Mucosa of descending colon (tissue), 3 donors: ENCODE data around the gene ASS1. TPM values are rescaled to one million over a fixed set of nuclear protein-coding genes. Genes with fewer than 3 reads are reported as not detected.

ENCODE experiments used
- ATAC-seq: fragments of 200-7000 bp; cut with Tn5 transposase; one replicate; pipeline ENCODE4 v1.9.1; 2020; ENCODE audit warnings: mild to moderate bottlenecking, moderate library complexity
- DNase-seq, 3 donors: peaks; one replicate each; pipeline ENCODE4 v3.0.0-alpha.2; 2020
- H3K36me3 ChIP-seq: fragments of 200-600 bp; one replicate; pipeline ENCODE4 v1.8.0; 2021; ENCODE audit warnings: low read depth, mild to moderate bottlenecking
- H3K4me1 ChIP-seq: fragments of 200-600 bp; one replicate; pipeline ENCODE4 v1.8.0; 2021; ENCODE audit warnings: low read depth, mild to moderate bottlenecking
- H3K4me3 ChIP-seq: fragments of 200-600 bp; one replicate; pipeline ENCODE4 v1.8.0; 2021; ENCODE audit warnings: mild to moderate bottlenecking
- H3K9me3 ChIP-seq: fragments of 200-600 bp; one replicate; pipeline ENCODE4 v1.8.0; 2021; ENCODE audit warnings: mild to moderate bottlenecking
- intact Hi-C, 2 donors: fragments of 100-400 bp; cut with DNase I in 1 of 2; cut with micrococcal nuclease in 1 of 2; formaldehyde crosslinking; loops; one replicate each; pipeline versions ENCODE4 v1.11.0 to v1.11.1; 2022; cut with DNase I, micrococcal nuclease
- long read RNA-seq, 2 donors: library from polyadenylated mRNA; unstranded; transcript quantifications; one replicate each; pipeline ENCODE4 v2.0.0, GENCODE V29; 2019 to 2021
- total RNA-seq, 3 donors: library from RNA; stranded (reverse); fragmentation: NEBNext Ultra II Directional in 2 of 3; extraction: Animal tissue kit (Norgen Biotek cat#: 25700) in 2 of 3; gene quantifications; one replicate each; pipeline versions ENCODE4 v1.2.1 to v1.2.4, GENCODE V29; 2021 to 2023
- TF ChIP-seq, protein P1 (sequence below): fragments of 200-600 bp; IDR thresholded peaks from one replicate; pipeline ENCODE4 v1.8.0; 2022; ENCODE audit warnings: antibody characterized with exemption, mild to moderate bottlenecking
- donor health status: DM: no; HTN: no; CAD: no; lungs with moderate emphysema.
- donor health status: DM: no; HTN: no; CAD: no.
- donor health status: DM: no; HTN: yes; CAD: no.

Gene ASS1
- total RNA-seq = 100 to 1,000 TPM; 221 to 410 (median 408) TPM
- long read RNA-seq, donor 1, transcript ASS1-203 (16 exons, 1,548 nt) = minor isoform, 11 of 356 reads
- long read RNA-seq, donor 1, transcript ASS1-201 (15 exons, 1,564 nt) = major isoform, 288 of 356 reads
- long read RNA-seq, donor 1, partial matches to known transcripts = 25 of 356 reads
- long read RNA-seq, donor 1, other reads (novel, unspliced or antisense) = 32 of 356 reads
- long read RNA-seq, donor 2, transcript ASS1-204 (16 exons, 1,973 nt) = minor isoform, 6 of 579 reads
- long read RNA-seq, donor 2, transcript ASS1-203 (16 exons, 1,548 nt) = minor isoform, 16 of 579 reads
- long read RNA-seq, donor 2, transcript ASS1-201 (15 exons, 1,564 nt) = major isoform, 496 of 579 reads
- long read RNA-seq, donor 2, partial matches to known transcripts = 33 of 579 reads
- long read RNA-seq, donor 2, other reads (novel, unspliced or antisense) = 28 of 579 reads

DNA sequence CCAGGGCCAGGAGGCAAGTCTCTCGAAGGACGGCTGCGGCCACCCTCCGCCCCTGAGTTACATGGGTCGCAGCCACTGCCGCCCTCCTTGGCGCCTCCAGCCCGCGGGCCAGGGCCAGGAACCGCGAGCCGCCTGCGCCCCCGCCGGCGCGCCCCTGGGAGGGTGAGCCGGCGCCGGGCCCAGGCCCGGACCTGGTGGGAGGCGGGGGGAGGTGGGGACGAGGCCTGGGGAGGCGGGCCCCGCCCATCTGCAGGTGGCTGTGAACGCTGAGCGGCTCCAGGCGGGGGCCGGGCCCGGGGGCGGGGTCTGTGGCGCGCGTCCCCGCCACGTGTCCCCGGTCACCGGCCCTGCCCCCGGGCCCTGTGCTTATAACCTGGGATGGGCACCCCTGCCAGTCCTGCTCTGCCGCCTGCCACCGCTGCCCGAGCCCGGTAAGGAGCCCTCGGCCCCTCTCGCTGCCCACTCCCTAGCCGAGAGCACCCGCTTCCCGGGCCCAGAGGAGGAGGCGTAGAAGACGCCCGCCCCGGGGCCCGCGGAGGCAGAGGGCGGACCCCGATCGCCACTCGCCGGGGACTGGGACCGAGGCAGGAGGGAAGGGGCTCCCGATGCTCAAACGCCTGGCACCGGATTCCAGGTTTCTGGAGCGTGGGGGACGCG, at the start of gene ASS1:
TSS of gene ASS1 (plus strand) at position 397 of the 657 bp plus-strand sequence. CDS start 7,268 bp downstream, outside the sequence.
- Histone ChIP-seq H3K4me1 (peaks cover 17% of the 10 kb centered on the region), H3K4me3 (peak within 1 kb of the TSS; percentile 44), H3K36me3 (no peaks in the 10 kb centered on the region), H3K9me3 (peaks cover 14% of the 10 kb centered on the region)
- DNase-seq (peak; percentile 89 to 93 (median 90)), ATAC-seq (peak; percentile 93)
- intact Hi-C loops = no loop called here
- TF ChIP-seq, protein P1, sequence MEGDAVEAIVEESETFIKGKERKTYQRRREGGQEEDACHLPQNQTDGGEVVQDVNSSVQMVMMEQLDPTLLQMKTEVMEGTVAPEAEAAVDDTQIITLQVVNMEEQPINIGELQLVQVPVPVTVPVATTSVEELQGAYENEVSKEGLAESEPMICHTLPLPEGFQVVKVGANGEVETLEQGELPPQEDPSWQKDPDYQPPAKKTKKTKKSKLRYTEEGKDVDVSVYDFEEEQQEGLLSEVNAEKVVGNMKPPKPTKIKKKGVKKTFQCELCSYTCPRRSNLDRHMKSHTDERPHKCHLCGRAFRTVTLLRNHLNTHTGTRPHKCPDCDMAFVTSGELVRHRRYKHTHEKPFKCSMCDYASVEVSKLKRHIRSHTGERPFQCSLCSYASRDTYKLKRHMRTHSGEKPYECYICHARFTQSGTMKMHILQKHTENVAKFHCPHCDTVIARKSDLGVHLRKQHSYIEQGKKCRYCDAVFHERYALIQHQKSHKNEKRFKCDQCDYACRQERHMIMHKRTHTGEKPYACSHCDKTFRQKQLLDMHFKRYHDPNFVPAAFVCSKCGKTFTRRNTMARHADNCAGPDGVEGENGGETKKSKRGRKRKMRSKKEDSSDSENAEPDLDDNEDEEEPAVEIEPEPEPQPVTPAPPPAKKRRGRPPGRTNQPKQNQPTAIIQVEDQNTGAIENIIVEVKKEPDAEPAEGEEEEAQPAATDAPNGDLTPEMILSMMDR = no peak

DNA sequence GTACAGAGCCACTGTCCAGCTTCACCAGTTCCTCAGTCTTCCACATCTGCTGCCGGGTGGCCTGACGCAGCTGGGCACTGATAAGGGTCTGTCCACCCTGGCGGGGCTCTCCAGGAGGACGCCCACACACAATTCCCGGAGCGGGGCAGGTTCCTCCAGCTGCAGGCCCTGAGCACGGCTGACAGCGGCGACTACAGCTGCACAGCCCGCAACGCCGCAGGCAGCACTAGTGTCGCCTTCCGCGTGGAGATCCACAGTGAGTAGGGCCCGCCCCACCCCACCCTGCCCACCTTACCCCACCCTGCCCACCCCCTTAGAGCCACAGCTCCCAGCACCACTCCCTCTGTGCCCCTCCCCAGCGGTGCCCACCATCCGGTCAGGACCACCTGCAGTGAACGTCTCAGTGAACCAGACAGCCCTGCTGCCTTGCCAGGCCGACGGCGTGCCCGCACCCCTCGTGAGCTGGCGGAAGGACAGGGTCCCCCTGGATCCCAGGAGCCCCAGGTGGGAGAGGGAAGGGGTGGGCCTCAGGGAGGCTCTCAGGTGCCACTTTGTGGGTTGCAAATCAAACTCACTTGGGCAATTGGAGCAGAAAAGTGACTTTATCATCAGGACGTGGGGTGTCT, 48.8 kb upstream of the ASS1 start:
- Histone ChIP-seq H3K4me1 (no peaks in the 10 kb centered on the region), H3K4me3 (no peak overlapping the region), H3K36me3 (no peaks in the 10 kb centered on the region), H3K9me3 (no peaks in the 10 kb centered on the region)
- ATAC-seq = no peak
- TF ChIP-seq, protein P1 = no peak
- intact Hi-C loops = loop anchor here in 1 of 2 donors (10.0 kb wide), 1 partner anchor 61 kb away; no protein-coding TSS in a partner anchor
- DNase-seq = no peak

DNA sequence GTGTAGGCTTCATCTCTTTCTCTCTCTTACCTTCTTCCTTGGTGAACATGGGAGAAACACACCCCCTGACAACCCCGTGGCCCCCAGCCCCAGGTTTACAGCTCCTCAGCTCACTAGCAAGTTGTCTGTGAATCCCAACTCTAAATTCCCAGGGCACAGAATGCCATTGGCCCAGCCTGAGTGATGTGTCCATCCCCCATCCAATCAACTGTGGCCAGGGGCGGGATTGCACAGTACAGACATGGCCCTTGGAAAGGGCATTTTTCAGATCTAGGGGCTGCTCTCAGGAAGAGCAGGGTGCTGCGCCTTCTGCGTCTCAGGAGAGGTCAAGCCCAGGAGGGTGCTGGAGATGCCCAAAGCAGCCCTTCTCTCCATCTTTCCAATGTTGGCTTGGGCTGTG, 48.2 kb upstream of the ASS1 start:
- TF ChIP-seq, protein P1 = no peak
- intact Hi-C loops = loop anchor here in 1 of 2 donors (10.0 kb wide), 1 partner anchor 62 kb away; no protein-coding TSS in a partner anchor
- Histone ChIP-seq H3K4me3 (no peak overlapping the region), H3K9me3 (no peaks in the 10 kb centered on the region), H3K4me1 (no peaks in the 10 kb centered on the region), H3K36me3 (no peaks in the 10 kb centered on the region)
- DNase-seq (no peak), ATAC-seq (no peak)

DNA sequence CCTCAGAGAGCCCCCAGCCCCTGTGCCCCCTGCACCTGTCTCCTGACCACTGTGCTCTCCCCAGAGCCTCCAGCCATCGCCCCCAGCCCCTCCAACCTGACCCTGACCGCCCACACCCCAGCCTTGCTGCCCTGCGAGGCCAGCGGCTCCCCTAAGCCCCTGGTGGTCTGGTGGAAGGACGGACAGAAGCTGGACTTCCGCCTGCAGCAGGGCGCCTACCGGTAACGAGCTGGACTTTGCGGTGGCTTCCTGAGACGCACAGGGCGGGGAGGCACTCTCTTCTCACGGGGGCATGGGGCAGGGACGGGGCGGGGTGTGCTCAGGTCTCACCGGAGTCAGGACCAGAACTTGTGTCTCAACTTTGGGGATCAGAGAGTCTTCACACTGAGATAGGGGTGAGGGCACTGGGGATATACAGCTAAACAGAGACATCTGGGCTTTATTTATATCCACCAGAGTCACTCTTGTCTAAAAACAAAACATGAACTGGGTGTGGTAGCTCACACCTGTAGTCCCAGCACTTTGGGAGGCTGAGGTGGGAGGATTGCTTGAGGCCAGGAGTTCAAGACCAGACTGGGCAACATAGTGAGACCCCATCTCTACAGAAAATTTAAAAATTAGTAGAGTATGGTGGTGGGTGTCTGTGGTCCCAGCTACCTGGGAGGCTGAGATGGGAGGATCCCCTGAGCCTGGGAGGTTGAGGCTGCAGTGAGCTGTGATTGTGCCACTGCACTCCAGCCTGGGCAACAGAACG, 46.1 kb upstream of the ASS1 start:
- no peak for DNase-seq
- intact Hi-C loops = loop anchor here in 1 of 2 donors (10.0 kb wide), 1 partner anchor 64 kb away; no protein-coding TSS in a partner anchor
- peak; percentile 72 for ATAC-seq

More for the DNA sequence above, 46.1 kb upstream of the ASS1 start:
- TF ChIP-seq, protein P1 = no peak
- Histone ChIP-seq H3K4me1 (no peaks in the 10 kb centered on the region), H3K9me3 (no peaks in the 10 kb centered on the region), H3K4me3 (no peak overlapping the region), H3K36me3 (no peaks in the 10 kb centered on the region)
